ENCODE measurements around the gene STK38. TPM values are rescaled to one million over a fixed set of nuclear protein-coding genes. Genes with fewer than 3 reads are reported as not detected.
"Not testable (repeated sequence)": the region's sequence is repeated elsewhere in the genome, so short reads cannot be mapped to it uniquely, and the experiment has no call there.

The STK38 gene
- total RNA-seq, 1 donor from 2014 or later = 50.1 TPM

DNA sequence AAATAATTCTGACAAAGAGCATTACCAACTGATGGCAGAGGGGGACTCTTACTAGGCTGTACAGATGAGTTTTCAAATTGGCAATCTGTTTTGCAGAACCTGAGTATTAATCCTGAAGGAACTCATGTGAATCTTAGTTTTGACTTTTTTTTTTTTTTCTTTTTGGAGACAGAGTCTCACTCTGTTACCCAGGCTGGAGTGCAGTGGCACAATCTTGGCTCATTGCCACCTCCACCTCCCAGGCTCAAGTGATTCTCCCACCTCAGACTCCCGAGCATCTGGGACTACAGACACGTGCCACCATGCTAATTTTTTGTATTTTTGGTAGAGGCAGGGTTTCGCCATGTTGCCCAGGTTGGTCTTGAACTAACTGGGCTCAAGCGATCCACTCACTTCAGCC lies 55.2 kb downstream of the STK38 start:
- no peaks in the 10 kb centered on the region for H3K9me3 Mint-ChIP-seq
- H3K27ac Mint-ChIP-seq = peak overlapping the region; percentile 71
- TF ChIP-seq, protein P1, sequence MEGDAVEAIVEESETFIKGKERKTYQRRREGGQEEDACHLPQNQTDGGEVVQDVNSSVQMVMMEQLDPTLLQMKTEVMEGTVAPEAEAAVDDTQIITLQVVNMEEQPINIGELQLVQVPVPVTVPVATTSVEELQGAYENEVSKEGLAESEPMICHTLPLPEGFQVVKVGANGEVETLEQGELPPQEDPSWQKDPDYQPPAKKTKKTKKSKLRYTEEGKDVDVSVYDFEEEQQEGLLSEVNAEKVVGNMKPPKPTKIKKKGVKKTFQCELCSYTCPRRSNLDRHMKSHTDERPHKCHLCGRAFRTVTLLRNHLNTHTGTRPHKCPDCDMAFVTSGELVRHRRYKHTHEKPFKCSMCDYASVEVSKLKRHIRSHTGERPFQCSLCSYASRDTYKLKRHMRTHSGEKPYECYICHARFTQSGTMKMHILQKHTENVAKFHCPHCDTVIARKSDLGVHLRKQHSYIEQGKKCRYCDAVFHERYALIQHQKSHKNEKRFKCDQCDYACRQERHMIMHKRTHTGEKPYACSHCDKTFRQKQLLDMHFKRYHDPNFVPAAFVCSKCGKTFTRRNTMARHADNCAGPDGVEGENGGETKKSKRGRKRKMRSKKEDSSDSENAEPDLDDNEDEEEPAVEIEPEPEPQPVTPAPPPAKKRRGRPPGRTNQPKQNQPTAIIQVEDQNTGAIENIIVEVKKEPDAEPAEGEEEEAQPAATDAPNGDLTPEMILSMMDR (conservative IDR thresholded peaks at IDR 0.05) = no peak
- no peaks in the 10 kb centered on the region for H3K27me3 Mint-ChIP-seq
- no peak for DNase-seq (ENCODE audit: extremely low spot score, unreplicated experiment)
- peaks cover 33% of the 10 kb centered on the region for H3K36me3 Mint-ChIP-seq
- no peak overlapping the region for H3K4me3 Mint-ChIP-seq
- H3K4me1 Mint-ChIP-seq (ENCODE audit: unreplicated experiment) = peaks cover 5% of the 10 kb centered on the region

DNA sequence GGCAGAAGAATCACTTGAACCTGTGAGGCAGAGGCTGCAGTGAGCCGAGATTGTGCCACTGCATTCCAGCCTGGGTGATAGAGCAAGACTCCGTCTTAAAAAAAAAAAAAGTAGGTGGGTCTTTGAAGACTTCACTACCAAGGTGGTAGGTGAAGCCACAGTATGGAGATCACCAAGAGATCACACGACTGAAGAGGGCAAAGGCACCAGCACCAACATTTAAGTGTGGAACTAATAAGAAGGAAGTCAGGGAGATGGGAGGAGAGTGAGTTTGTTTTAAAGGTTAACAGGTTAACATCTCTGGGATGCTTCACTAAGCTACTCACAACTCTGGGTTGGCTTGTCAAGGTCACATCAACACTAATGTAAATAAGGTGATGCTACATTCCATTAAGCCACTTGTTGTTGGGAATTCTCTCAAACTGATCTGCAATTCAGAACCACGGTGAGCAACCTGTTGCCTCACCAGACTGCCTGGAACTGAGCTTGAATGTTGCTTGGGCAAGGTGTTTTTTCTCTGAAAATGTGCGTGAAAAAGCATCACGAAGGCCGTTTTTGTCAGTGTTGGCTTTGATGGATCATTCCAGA lies 55.8 kb downstream of the STK38 start:
- Mint-ChIP-seq H3K9me3 (no peaks in the 10 kb centered on the region), H3K4me1 (ENCODE audit: unreplicated experiment) (peaks cover 5% of the 10 kb centered on the region), H3K4me3 (no peak overlapping the region), H3K27ac (peak overlapping the region; percentile 11), H3K27me3 (no peaks in the 10 kb centered on the region), H3K36me3 (peaks cover 31% of the 10 kb centered on the region)
- TF ChIP-seq, protein P1 (conservative IDR thresholded peaks at IDR 0.05) = no peak
- no peak for DNase-seq (ENCODE audit: extremely low spot score, unreplicated experiment)

DNA sequence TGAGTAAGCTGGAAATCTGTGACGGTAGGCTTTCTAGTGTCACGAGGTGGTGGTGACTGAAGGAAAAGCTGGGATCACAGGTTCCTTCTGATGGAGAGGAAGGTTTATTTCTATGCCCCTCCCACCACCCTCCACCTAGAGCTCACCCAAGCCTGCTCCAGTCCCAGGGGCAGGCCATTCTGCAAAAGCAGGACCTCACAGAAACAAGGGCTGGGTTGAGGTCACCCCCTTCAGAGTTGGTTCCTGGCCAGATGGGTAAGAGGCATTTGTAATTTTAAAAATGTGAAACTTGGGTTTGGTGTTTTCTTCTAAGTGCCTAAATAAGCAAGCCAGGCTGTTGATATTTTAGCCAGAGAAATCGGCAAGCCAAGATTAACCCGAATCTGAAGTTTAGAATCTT lies 57.9 kb downstream of the STK38 start:
- Mint-ChIP-seq H3K9me3 (no peaks in the 10 kb centered on the region), H3K4me3 (no peak overlapping the region), H3K4me1 (ENCODE audit: unreplicated experiment) (peaks cover 5% of the 10 kb centered on the region), H3K27ac (no peak overlapping the region), H3K27me3 (no peaks in the 10 kb centered on the region), H3K36me3 (peaks cover 33% of the 10 kb centered on the region)
- DNase-seq (ENCODE audit: extremely low spot score, unreplicated experiment) = no peak
- TF ChIP-seq, protein P1 (conservative IDR thresholded peaks at IDR 0.05) = no peak

DNA sequence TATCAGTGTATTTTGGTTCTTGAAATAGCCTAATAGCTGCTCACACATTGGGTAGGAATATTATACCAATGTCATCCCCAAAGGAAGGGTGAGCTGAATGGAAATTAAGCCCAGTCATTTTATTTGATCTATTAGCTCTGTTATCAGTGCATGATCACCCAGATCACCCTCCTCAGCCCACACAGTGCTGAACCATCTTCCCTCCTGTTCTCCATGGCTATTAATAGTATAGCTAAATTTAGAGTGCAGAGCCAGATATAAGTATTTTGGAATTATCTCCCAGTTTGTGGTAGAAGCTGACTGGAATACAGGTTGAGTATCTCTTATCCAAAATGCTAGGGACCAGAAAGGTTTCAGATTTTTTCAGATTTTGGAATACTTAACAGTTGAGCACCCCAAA lies 59.1 kb downstream of the STK38 start:
- H3K9me3 Mint-ChIP-seq = no peaks in the 10 kb centered on the region
- TF ChIP-seq, protein P1 (conservative IDR thresholded peaks at IDR 0.05) = no peak
- H3K4me1 Mint-ChIP-seq (ENCODE audit: unreplicated experiment) = no peaks in the 10 kb centered on the region
- no peak overlapping the region for H3K27ac Mint-ChIP-seq
- no peak overlapping the region for H3K4me3 Mint-ChIP-seq
- DNase-seq (ENCODE audit: extremely low spot score, unreplicated experiment) = no peak
- no peaks in the 10 kb centered on the region for H3K27me3 Mint-ChIP-seq
- peaks cover 31% of the 10 kb centered on the region for H3K36me3 Mint-ChIP-seq

DNA sequence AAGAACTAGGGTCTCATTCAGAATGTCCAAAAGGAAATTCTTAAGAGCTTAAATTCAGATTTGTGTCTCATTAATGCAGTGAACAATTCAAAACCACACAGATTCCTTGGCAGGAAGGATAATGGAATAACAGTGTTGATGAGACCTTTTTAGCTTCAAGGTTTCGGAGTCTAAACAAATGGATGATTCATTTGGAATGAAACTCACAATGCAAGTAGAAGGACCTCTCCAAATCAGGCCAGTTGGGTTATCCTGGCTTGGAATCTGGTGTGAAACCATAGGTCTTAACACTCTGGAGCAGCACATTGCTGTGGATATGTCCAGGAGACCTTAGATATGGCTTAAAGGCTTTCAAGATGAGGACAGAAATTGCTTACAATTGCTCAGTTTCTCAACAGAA lies 59.6 kb downstream of the STK38 start:
- no peaks in the 10 kb centered on the region for H3K9me3 Mint-ChIP-seq
- no peaks in the 10 kb centered on the region for H3K27me3 Mint-ChIP-seq
- peaks cover 31% of the 10 kb centered on the region for H3K36me3 Mint-ChIP-seq
- TF ChIP-seq, protein P1 (conservative IDR thresholded peaks at IDR 0.05) = no peak
- H3K27ac Mint-ChIP-seq = no peak overlapping the region
- H3K4me1 Mint-ChIP-seq (ENCODE audit: unreplicated experiment) = no peaks in the 10 kb centered on the region
- no peak for DNase-seq (ENCODE audit: extremely low spot score, unreplicated experiment)
- H3K4me3 Mint-ChIP-seq = no peak overlapping the region

DNA sequence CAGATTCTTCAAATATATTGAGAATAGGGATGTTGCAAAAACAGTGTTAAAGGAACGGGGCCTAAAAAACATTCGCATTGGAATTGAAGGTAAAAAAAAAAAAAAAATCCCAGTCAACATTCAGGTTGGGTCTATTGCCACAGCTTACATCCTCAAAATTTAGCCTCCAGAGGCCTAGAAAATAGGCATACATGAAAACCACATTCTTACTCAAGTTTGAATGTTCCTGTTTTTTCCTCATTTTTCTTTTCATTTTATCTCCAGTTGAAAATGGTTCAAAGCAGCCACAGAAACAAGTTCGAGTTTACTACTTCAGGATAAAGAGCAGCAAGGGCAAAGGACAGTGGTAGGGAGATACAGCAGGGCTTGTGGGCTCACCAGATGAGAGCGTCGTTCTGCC lies 62.5 kb downstream of the STK38 start:
- no peaks in the 10 kb centered on the region for H3K4me1 Mint-ChIP-seq (ENCODE audit: unreplicated experiment)
- H3K36me3 Mint-ChIP-seq = peaks cover 42% of the 10 kb centered on the region
- no peaks in the 10 kb centered on the region for H3K27me3 Mint-ChIP-seq
- H3K9me3 Mint-ChIP-seq = no peaks in the 10 kb centered on the region
- no peak for DNase-seq (ENCODE audit: extremely low spot score, unreplicated experiment)
- no peak overlapping the region for H3K4me3 Mint-ChIP-seq
- TF ChIP-seq, protein P1 (conservative IDR thresholded peaks at IDR 0.05) = no peak
- no peak overlapping the region for H3K27ac Mint-ChIP-seq

DNA sequence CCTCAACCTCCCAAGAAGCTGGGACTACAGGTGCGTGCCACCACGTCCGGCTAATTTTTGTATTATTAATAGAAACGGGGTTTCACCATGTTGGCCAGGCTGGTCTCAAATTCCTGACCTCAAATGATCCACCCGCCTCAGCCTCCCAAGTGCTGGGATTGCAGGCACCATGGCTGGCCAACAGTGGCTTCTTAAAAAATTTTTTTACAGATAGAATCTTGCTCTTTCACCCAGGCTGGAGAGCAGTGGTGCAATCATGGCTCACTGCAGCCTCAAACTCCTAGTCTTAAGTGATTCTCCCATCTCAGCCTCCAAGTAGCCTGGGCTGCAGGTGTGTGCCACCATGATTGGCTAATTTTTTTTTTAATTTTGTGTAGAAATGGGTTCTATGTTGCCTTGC lies 64.0 kb downstream of the STK38 start:
- H3K36me3 Mint-ChIP-seq = peaks cover 48% of the 10 kb centered on the region
- DNase-seq (ENCODE audit: extremely low spot score, unreplicated experiment); H3K9me3 Mint-ChIP-seq; H3K4me3 Mint-ChIP-seq; H3K27me3 Mint-ChIP-seq; H3K4me1 Mint-ChIP-seq (ENCODE audit: unreplicated experiment); H3K27ac Mint-ChIP-seq: not testable (repeated sequence)
